Fibroblast of skin of right quadriceps (primary cell): Measurements from ENCODE around the gene TAF13.
"Not testable (repeated sequence)": the region's sequence is repeated elsewhere in the genome, so short reads cannot be mapped to it uniquely, and the experiment has no call there.

ENCODE experiments used
- DNase-seq: peaks from one replicate; pipeline ENCODE4 v3.0.0-alpha.2; 2013

The TAF13 gene

DNA sequence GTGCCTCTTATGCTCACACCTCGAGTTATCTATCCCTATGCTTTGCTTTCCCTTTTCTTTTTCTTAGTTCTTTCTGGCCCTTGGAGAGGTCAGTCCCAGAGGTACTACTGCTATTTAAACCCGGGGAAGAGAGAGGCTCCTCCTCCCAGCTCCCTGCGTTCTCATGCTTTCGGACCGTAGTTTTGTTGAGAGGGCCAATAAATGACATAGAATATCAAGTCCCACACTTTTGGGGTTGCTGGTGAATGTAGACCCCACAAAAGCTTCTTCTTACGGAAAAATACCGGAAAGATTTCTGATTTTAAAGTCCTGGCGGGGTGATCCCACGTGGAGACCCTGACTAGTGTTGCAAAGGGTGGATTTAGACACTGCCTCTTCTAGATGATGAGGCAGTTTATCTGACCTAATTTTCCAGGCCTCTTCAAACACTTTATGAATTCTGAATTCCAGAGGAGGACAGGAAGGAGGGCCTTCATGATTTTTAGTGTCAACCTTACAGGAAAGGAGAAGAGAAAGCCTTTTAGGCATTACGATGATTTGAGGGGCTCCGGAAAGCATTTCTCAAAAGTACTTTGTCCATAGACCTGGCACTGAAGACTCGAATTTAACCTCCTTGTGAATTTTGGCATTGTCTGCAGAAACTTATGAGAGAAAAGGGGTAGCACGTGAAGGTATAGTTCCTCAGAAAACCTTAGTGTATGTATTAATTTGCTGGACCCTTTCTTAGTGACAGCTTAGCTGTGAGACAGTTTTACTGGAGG is 15.5 kb upstream of the TAF13 start:
- peak; percentile 52 for DNase-seq

DNA sequence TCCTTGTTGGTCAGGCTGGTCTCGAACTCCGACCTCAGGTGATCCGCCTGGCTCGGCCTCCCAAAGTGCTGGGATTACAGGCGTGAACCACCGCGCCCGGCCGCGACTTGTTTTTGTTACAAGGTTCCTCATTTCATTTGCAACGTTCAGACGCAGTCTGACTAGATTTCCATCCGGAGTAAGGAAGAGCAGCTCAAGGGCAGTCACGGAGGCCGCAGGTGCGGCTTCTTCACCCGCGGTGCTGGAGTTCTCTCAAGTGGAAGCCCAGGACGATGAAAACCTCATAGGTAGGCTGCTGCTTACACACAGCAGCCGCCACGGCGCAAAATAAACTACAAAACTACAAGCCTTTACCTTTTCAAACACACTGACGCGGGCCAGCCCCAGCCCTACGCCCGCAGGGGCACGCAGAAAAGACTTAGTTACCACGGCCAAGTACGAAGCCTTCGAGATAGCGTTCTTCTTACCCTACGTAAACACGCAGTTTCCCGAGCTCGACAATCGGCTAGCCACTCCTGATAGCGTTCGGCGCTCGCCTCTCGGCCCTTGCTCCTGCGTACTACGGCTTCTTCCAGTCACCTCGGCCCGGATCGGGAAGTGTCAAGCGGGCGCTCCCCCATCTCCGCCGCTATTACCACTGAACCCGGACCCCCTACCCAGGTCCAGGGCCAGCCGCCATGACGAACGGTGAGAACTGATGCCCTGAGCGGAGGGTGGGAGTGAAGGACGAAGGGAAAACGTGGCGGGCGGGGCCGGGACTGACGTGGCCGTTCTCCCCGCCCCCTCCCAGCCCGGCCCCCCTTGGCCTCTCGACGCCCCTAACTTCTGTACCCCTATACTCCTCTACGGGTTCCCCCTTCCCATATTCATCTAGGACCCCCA is 14.6 kb upstream of the TAF13 start, which contains the start of gene TMEM167B:
Gene TMEM167B, plus strand, starts transcription at position 569 of the 882 bp plus-strand sequence. Its CDS starts 109 bp downstream, at position 678.
- DNase-seq: peak; percentile 93

DNA sequence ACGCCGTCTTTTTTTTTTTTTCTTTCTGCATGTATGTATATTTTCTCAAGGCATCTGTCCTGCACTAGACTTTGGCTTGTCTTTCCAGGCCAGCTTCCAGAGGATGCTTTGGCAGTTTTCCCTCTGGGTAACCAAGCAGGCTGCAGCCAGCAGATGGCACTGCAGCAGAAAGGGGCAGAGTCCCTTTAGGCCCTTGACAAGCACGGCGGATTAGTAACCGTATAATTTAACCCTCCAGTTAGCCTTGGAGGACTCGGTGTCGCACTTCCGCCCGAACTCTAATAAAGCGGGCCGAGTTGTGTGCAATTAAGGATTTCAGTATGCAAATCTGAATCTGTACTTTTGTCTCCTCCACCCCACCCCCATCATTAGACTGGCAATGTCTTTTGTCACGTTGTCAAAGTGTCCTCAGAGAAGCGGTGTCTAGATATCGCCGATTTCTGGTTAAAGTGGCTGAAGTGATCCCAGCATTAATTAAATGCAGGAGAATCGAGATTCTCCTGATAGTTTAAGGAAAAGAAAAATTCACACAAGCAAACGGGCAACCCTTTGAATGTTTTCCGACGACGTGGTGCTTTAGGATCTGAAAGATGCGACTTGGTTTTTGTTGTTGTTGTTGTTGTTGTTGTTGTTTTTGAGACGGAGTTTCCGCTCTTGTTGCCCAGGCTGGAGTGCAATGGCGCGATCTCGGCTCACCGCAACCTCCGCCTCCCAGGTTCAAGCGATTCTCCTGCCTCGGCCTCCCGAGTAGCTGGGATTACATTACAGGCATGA is 13.6 kb upstream of the TAF13 start:
- DNase-seq: peak; percentile 46

DNA sequence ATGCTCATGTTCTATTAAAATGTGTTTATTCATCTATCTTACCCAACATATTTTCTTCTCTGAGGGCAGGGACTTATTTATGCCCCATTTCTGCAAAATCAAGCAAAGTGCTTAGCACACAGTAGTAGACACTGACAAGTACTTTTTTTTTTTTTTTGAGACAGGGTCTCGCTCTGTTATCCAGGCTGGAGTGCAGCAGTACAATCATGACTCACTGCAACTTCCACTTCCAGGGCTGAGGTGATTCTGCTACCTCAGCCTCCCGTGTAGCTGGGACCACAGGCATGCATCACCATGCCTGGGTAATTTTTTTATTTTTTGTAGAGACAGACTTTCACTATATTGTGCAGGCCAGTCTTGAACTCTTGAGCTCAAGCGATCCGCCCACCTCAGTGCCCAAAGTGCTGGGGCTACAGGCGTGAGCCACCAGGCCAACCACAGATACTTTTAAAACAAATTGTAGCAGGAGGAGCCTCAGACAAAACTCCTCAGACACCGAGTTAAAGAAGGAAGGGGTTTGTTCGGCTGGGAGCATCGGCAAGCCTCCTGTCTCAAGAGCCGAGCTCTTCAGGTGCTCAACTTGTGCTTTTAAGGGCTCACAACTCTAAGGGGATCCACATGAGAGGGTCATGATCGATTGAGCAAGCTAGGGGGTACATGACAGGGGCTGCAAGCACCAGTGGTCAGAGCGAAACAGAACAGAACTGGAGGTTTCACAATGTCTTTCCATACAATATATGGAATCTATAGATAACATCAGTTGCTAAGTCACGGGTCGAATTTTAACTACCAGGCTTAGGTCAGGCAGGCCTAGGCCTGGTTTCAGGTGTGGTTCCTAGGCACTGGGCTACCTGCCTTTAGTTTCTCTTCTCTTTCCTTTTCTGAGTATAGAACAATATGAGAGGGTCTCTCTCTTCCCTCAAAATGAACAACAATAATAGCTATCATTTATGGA is 9.0 kb upstream of the TAF13 start:
- peak; percentile 27 for DNase-seq

DNA sequence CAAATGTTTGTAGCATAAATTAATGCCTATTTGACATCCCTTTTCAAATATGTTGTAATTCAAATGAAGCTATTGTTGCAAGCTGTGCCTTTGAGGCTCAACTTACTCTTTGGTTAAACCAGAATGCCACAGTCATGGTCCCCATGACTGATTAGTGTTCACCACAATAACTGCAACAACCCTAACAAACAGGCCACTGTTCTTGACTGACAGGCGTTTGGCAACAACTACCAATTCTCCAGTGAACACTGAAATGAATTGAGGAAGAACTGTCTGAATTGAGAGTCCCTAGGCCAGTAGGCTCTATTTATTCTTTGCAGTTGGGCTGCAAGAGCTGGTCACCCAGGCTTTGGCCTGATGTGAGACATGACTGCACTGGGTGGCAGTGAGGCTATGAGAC is 8.1 kb upstream of the TAF13 start:
- DNase-seq: no peak

DNA sequence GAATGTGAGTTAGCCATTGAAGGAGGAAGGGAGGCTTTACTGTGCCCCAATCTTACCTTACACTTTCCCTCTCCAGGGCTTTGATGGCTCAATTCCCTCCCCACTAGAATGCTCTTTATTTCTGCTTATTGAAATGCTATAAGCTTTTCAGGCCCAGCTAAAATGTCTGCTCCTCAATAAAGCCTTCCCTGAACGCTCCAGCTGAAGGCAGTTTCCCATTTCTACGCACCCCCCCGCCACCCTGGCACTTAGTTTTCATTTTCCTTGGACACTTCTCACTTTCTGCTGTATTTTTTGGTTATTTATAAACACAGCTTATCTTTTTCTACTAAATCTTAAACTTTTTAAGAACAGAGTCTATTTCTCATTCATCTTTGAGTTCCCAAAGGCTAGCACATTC is 7.7 kb upstream of the TAF13 start:
- DNase-seq: no peak

DNA sequence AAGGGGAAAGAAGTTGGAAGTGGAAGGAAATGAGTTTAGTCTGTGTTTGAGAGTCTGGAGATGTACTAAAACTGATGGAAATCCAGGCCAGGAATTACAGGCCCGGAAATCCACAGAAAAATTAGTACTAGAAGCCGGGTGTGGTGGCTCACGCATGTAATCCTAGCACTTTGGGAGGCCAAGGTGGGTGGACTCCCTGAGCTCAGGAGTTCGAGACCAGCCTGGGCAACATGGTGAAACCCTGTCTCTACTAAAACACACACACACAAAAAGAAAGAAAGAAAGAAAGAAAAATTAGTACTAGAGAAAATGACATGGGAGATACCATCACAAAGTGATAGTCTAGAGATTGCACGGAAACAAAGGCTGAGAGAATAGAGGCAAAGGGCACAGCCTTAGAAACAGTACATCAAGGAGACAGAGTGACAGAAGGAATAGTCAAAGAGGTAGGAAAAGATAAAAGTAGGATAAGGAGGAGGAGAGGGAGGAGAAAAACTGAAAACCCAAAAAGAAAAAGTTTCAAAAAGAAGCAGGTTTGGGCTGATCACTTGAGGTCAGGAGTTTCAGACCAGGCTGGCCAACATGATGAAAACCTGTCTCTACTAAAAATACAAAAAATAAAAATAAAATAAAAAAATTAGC is 4.8 kb upstream of the TAF13 start:
- no peak for DNase-seq

DNA sequence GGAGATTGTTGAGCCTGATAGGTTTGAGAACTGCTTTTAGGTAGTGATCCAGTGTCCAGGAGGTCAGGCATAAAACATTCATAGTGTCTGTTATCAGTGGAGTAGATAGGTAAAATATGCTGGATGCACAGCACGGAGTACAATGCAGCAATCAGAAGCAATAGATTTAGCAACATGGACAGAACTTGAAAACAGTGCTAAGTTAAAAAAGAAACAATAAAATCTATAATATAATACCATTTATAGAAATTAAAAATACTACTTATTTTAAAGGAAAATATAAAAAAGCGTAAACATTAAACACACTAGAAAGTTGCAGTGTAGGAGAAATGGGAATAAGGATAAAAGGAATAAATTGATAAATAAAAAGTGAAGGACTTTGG is 3.4 kb upstream of the TAF13 start:
- no peak for DNase-seq

DNA sequence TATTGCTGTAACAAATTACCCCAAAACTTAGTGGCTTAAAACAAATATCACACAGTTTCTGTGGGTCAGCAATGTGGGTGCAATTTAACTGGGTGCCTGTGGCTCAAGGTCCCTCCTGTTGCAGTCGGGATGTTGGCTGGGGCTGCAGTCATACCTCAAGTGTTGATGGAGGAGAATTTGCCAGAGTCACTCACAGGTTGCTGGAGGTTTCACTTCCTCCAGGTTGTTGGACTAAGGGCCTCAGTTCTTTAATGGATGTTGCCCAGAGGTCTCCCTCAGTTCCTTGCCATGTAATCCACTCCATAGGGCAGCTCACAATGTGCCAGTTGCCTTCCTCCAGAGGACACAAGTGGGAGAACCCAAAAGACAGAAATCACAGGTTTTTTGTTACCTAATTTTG is 2.5 kb upstream of the TAF13 start:
- DNase-seq: no peak

DNA sequence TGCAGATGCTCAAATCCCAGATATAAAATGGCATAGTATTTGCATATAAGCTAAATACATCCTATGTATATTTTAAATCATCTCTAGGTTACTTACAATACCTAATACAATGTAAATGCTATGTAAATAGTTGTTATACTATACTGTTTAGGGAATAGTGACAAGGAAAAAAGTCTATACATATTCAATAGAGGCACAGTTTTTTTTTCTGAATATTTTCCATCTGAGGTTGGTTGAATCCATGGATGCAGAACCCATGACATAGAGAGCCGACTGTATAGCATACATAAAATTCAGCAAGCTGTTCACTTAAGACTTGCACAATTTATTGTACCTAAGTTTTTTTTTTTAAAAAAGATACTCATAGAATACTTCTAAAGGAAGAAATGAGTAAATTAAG is 6.5 kb downstream of the TAF13 start:
- DNase-seq: no peak

DNA sequence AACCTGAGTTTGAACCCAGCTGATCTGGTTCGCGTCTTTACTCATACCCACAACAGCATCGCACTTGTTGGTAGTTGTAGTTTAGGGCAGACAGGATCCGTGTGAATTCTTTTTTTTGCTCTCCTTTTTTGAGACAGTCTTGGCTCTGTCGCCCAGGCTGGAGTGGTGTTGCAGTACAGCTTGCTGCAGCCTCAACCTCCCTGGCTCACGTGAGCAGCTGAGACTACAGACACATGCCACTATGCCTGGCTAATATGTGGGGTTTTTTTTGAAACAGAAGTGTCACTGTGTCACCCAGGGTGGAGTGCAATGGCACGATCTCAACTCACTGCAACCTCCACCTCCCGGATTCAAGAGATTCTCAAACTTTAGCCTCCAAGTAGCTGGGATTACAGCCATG is 7.9 kb downstream of the TAF13 start:
- no peak for DNase-seq

DNA sequence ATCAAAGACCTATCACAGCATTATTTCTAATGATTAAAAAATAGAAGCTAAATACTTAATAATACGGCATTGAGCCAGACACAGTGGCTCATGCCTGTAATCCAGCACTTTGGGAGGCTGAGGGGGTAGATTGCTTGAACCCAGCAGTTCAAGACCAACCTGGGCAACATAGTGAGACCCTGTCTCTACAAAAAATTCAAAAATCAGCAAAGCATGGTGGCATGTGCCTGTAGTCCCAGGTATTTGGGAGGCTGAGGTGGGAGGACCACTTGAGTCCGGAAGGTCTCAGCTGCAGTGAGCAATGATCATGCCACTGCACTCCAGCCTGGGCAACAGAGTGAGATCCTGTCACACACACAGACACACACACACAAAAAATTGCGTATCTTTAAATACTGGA is 10.7 kb downstream of the TAF13 start:
- no peak for DNase-seq

DNA sequence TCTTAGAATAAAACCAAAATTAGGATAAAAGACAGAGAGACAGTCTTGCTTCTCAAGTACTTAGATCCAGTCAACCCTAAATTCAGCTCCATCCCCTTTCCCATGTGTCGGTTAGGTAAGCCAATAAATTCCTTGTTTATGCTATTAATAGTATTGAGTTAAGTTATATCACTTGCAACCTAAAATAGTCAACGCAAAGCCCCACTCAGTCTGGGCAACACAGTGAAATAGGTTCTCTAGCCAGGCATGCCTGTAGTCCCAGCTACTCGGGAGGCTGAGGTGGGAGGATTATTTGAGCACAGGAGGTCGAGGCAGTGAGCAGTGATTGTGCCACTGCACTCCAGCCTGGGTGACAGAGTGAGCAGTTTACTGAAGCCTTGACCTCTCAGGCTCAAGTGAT is 14.6 kb downstream of the TAF13 start:
- DNase-seq: no peak

DNA sequence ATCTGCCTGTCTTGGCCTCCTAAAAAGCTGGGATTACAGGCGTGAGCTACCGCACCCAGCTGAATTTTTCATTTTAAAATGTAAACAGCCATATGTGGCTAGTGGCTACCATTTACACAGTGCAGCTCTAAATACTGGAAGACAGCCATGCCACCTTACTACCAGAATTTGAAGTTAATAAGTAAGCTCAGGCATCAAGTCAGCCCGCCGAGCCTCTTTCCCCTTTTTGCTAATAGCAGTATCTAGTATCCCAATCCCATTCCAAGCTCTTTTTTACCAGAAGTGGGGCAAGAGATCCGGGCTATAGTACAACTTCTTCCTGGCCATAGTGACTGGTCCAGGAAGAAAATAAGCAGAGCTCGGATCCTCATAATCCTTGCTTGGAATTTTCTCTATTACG is 15.1 kb downstream of the TAF13 start:
- no peak for DNase-seq

DNA sequence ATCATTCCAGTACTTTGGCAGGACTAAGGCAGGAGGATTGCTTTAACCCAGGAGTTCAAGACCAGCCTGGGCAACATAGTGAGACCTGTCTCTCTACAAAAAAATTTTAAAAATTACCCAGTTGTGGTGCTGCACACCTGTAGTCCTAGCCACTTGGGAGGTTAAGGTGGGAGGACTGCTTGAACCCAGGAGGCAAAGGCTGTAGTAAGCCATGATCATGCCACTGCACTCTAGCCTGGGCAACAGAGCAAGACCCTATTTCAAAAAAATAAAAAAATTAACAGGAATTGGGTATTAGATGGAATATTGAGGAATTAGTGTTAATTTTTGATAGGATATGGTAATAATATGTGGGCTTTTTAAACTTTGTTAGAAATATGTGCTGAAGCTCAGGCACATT is 16.8 kb downstream of the TAF13 start:
- DNase-seq: no peak

DNA sequence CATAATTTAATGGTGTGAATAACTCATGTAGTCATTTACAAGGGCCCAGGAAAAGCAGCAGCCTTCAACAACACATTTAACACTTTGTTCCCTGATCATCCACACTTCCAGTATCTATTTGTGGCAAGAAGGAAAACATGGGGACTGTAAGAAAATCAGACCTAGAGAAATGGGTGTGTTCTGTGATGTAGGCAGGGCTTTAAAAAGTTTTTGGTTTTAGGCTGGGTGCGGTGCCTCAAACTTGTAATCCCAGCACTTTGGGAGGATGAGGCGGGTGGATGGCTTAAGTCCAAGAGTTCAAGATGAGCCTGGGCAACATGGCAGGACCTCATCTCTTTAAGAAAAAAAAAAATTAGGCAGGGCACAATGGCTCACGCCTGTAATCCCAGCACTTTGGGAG is 19.7 kb downstream of the TAF13 start:
- no peak for DNase-seq

DNA sequence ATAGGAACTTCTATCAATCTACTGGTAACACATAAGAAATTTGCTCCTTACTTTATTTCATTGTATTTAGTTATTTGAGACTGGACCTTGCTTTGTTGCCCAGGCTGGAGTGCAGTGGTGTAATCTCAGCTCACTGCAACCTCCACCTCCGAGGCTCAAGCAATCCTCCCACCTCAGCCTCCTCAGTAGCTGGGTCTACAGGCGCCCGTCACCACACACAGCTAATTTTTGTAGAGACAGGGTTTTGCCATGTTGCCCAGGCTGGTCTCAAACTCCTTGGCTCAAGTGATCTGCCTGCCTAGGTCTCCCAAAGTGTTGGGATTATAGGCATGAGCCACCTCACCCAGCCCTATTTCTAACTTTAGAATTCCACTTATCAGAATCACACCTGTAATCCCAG is 23.7 kb downstream of the TAF13 start:
- DNase-seq: not testable (repeated sequence)

DNA sequence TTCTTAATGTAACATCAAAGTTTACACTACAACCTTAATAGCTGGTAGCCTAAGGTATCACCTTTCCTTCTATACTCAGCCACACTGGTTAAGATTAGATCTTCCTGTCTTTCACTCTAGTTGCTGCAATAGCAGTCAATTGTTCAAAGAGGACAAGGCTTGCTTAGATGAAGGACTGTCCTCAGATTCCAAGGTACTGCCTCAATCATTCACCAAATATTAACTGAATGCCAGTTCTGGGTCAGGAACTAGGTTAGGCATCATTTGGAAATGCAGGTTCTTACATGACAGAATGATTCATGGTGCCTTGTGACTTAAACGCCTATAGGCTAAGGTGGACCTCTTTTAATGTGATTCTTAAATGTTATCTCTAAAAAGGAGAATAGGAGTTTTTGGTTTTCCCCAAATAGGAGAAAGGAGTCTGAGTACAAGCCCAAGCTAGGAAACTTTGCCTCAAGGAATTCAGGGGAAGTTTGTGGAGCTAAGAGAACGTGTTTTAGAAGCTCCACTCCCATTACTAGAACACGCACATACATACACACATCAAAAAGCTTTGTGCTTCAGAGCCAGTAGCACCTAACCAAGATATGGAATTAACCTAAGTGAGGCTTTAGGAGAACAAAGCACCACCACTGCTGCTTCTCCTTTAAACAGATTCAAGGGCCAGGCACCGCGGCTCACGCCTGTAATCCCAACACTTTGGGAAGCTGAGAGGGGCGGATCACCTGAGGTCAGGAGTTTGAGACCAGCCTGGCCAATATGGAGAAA is 25.4 kb downstream of the TAF13 start:
- DNase-seq: no peak

DNA sequence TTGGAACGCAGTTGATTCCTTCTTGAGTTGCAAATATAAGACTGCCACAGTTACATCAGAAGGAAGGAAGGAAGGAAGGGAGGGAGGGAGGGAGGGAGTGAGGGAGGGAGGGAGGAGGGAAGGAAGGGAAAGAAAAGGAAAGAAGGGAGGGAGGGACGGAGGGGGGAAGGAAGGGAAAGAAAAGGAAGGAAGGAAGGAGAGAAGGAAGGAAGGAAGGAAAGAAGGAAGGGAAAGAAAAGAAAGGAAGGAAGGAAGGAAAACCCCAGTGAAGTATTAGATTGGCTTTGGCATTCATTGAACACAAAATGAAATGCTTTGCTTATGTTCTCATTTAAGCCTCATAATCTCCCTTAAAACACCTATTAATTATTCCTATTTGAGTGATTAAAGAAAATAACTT is 27.5 kb downstream of the TAF13 start:
- DNase-seq: no peak

DNA sequence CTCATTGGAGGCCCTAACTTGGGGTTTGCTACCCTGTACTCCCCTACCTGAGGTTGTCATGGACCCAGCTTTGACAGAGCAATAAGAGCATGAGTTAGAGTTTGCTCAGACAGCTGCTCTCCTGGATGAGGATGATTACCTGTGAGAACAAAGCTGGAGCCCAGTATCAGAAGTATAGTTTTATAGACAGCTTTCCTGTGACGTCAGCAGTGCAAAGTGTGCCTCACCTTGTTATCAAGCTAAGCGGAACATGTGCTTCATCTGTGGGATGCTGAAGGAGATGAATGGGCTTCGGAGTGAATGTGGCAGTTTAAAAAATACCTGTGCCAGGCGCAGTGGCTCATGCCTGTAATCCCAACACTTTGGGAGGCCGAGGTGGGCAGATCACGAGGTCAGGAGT is 28.5 kb downstream of the TAF13 start:
- DNase-seq: no peak

DNA sequence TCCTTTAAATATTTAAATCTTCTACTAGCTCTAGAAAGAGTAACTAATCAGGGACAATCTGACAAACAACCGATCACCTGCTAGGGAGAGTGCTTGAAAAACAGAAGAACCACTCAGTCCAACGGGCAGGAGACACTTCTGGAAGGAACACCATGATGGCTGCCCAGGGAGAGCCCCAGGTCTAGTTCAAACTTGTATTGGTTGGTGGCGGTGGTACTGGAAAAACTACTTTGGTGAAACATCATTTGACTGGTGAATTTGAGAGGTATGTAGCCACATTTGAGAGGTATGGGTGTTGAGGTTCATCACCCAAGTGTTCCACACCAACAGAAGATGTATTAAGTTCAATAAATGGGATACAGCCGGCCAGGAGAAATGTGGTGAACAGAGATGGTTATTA is 29.1 kb downstream of the TAF13 start:
- no peak for DNase-seq
